Endothelial cell of umbilical vein (primary cell): ENCODE data around the gene FMNL2.

Source experiments
- EZH2 ChIP-seq: IDR thresholded peaks from 2 replicates; pipeline ENCODE4 v1.6.1; 2012; ENCODE audit warnings: borderline replicate concordance, low read depth, mild to moderate bottlenecking, moderate library complexity, low read length, inconsistent platforms; ENCODE audit not compliant: severe bottlenecking
- FOS ChIP-seq: IDR thresholded peaks from 2 replicates; pipeline ENCODE4 v1.6.1; 2011; ENCODE audit warnings: mild to moderate bottlenecking, low read length, moderate library complexity, borderline replicate concordance; ENCODE audit not compliant: insufficient read depth
- GATA2 ChIP-seq: IDR thresholded peaks from 2 replicates; pipeline ENCODE4 v1.7.0; 2011; ENCODE audit warnings: low read depth, mild to moderate bottlenecking, moderate library complexity, mixed read lengths, low read length; ENCODE audit not compliant: insufficient read length, insufficient read depth
- JUN ChIP-seq: IDR thresholded peaks from 2 replicates; pipeline ENCODE4 v1.6.1; 2011; ENCODE audit warnings: borderline replicate concordance, low read depth; ENCODE audit not compliant: insufficient read length, insufficient read depth
- MYC ChIP-seq: IDR thresholded peaks from one replicate; pipeline ENCODE4 v1.6.1; 2011; ENCODE audit warnings: mild to moderate bottlenecking, low read depth, low read length
- POLR2A ChIP-seq: IDR thresholded peaks from 2 replicates; pipeline ENCODE4 v1.6.1; 2012; ENCODE audit warnings: low read depth, mild to moderate bottlenecking, control low read depth, low read length
- POLR2AphosphoS5 ChIP-seq: IDR thresholded peaks from 2 replicates; pipeline ENCODE4 v1.6.1; 2012; ENCODE audit warnings: low read depth, mild to moderate bottlenecking, control low read depth, low read length, moderate library complexity; ENCODE audit not compliant: insufficient read depth
- TF ChIP-seq, protein P1 (sequence below), 2 donors: IDR thresholded peaks; 1 replicate in 1 of 2; 2 replicates in 1 of 2; pipeline ENCODE4 v1.5.1; 2011; ENCODE audit warnings: low read length in 2 of 2, mild to moderate bottlenecking in 2 of 2, moderate library complexity in 2 of 2, control low read depth in 1 of 2, inconsistent platforms in 1 of 2, low read depth in 1 of 2; ENCODE audit not compliant: insufficient read depth in 1 of 2; ENCODE audit errors: extremely low read depth in 1 of 2
- TF ChIP-seq, protein P2 (sequence below): IDR thresholded peaks from 2 replicates; pipeline ENCODE4 v1.6.1; 2011; ENCODE audit not compliant: insufficient read depth, insufficient read length

DNA sequence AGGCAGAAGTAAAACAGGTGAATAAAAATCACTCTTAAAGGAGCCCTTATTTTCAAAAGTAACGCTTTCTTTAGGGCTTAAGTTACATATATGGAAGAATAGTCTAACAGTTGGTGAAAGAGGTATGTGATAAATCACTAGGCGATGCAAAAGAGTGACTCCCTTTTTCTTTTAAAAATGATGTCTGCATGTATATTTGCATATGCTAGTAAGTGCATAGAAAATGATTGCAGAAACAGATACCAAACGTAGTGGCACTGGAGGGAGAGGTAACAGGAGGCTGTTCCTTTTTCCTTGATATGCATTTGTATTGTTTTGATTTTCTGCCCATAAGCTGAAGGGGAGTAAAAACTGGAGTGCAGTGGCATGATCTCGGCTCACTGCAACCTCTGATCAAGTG lies 224.0 kb downstream of the FMNL2 start:
- TF ChIP-seq EZH2: no peak
- TF ChIP-seq, protein P1, sequence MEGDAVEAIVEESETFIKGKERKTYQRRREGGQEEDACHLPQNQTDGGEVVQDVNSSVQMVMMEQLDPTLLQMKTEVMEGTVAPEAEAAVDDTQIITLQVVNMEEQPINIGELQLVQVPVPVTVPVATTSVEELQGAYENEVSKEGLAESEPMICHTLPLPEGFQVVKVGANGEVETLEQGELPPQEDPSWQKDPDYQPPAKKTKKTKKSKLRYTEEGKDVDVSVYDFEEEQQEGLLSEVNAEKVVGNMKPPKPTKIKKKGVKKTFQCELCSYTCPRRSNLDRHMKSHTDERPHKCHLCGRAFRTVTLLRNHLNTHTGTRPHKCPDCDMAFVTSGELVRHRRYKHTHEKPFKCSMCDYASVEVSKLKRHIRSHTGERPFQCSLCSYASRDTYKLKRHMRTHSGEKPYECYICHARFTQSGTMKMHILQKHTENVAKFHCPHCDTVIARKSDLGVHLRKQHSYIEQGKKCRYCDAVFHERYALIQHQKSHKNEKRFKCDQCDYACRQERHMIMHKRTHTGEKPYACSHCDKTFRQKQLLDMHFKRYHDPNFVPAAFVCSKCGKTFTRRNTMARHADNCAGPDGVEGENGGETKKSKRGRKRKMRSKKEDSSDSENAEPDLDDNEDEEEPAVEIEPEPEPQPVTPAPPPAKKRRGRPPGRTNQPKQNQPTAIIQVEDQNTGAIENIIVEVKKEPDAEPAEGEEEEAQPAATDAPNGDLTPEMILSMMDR (IDR thresholded peaks at IDR 0.05; ENCODE audit: extremely low read depth in 1 of 2, insufficient read depth in 1 of 2, low read depth in 1 of 2, low read length in 2 of 2): no peak
- TF ChIP-seq JUN: no peak
- TF ChIP-seq, protein P2, sequence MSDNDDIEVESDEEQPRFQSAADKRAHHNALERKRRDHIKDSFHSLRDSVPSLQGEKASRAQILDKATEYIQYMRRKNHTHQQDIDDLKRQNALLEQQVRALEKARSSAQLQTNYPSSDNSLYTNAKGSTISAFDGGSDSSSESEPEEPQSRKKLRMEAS: no peak
- no peak for TF ChIP-seq MYC
- no peak for TF ChIP-seq POLR2A
- no peak for TF ChIP-seq POLR2AphosphoS5
- TF ChIP-seq FOS: no peak
- TF ChIP-seq GATA2: no peak
